Measurements from ENCODE around the gene KIF26A. TPM values are rescaled to one million over a fixed set of nuclear protein-coding genes. Genes with fewer than 3 reads are reported as not detected.

Gene KIF26A
- not detected in 2 replicates for total RNA-seq (2014; rRNA removed; shearing (Covaris generic))

DNA sequence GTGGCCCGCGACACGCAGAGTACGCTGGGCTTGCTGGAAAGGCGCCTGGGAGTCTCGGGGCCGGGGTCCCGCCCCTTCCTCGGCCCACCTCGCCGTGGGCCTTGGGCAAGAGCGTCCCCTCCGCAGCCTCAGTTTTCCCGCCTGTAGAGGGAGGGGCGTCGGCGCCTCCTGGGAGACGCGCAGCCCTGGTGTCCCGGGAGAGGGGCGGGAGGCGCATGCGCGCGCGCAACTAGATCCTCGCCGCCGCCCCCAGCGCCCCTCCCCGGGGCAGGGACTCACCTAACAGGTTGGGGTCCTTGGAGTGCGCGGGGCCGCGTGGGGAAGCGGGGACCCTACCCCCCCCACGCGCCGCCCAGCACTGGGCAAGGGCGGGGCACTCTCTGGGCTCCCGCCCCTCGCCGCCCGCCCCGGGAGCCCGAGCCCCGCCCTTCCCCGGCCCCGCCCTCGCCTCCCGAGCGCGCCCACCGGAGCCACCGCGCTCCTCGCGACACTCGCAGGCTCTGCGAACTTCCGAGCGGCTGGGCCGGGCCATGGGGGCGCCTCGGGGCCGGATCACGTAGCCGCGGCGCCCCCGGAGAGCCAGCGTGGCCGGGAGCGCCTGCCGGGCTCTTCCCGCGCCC, at the start of gene KIF26A:
Gene KIF26A, plus strand, starts transcription at position 490 of the 620 bp plus-strand sequence. CDS start 136 bp downstream, outside the sequence.

Small RNAs within 50 kb of the gene (small RNA-seq; reads per million reads assigned to genes)
- gene MIR203A = not detected

Other genes with a start within 250 kb of the KIF26A start
- not detected in 2 replicates for gene TDRD9, start 210.1 kb upstream of the KIF26A start, total RNA-seq (2014; rRNA removed; shearing (Covaris generic))
- not detected in 2 replicates for gene RD3L, start 196.1 kb upstream of the KIF26A start, total RNA-seq (2014; rRNA removed; shearing (Covaris generic))
- not detected in 2 replicates for gene ASPG, start 52.9 kb upstream of the KIF26A start, total RNA-seq (2014; rRNA removed; shearing (Covaris generic))

Measured in A375 (cell line).